NCI-H1048 (cell line): ENCODE data around the gene ZNF407.
"Not testable (repeated sequence)": the region's sequence is repeated elsewhere in the genome, so short reads cannot be mapped to it uniquely, and the experiment has no call there.

Experiments used
- DNase-seq: peaks from one replicate; lab custom pipeline; 2025; lab: John Stamatoyannopoulos, UW

ZNF407 gene

GRCh38 chr18:75101916-75102315 is 504.2 kb downstream of the ZNF407 start:
- no peak for DNase-seq

GRCh38 chr18:75104029-75104428 is 506.4 kb downstream of the ZNF407 start:
- DNase-seq, result not testable (repeated sequence)

GRCh38 chr18:75104483-75104882 is 506.8 kb downstream of the ZNF407 start:
- no peak for DNase-seq

- no peak for DNase-seq
These were observed 508.0 kb downstream of the ZNF407 start for GRCh38 chr18:75105551-75106254.

GRCh38 chr18:75106746-75107145 is 509.1 kb downstream of the ZNF407 start:
- no peak for DNase-seq

GRCh38 chr18:75107196-75107930 is 509.7 kb downstream of the ZNF407 start:
- DNase-seq, result no peak

- no peak for DNase-seq
These were observed 510.2 kb downstream of the ZNF407 start for GRCh38 chr18:75107931-75108276.

- DNase-seq, result no peak
These were observed 511.1 kb downstream of the ZNF407 start for GRCh38 chr18:75108579-75109318.

- no peak for DNase-seq
These were observed 511.6 kb downstream of the ZNF407 start for GRCh38 chr18:75109319-75109691.

- DNase-seq, result no peak
These were observed 512.1 kb downstream of the ZNF407 start for GRCh38 chr18:75109819-75110218.

GRCh38 chr18:75110311-75110710 is 512.6 kb downstream of the ZNF407 start:
- DNase-seq, result no peak

GRCh38 chr18:75110846-75111415 is 513.3 kb downstream of the ZNF407 start:
- DNase-seq, result no peak

- DNase-seq, result no peak
These were observed 514.1 kb downstream of the ZNF407 start for GRCh38 chr18:75111760-75112159.

- no peak for DNase-seq
These were observed 514.8 kb downstream of the ZNF407 start for GRCh38 chr18:75112186-75113096.

- DNase-seq, result no peak
These were observed 515.8 kb downstream of the ZNF407 start for GRCh38 chr18:75113455-75113854.

- no peak for DNase-seq
These were observed 516.6 kb downstream of the ZNF407 start for GRCh38 chr18:75114231-75114764.
